Panc1 (cell line): ENCODE measurements around the gene AKT3. TPM values are rescaled to one million over a fixed set of nuclear protein-coding genes. Genes with fewer than 3 reads are reported as not detected.

Experiments used
- ATAC-seq: fragments of 200-7000 bp; cut with Tn5 transposase; 2 replicates; pipeline ENCODE4 v1.9.1; 2020; ENCODE audit warnings: mild to moderate bottlenecking, moderate library complexity
- BruUV-seq: library from RNA; stranded (reverse); fragments of 400-500 nt; replicated peaks from 2 replicates; lab custom pipeline; 2021; lab: Mats Ljungman, UMichigan
- CTCF ChIA-PET: fragments of 300-600 bp; sonication (Branson Sonifier 250); formaldehyde crosslinking; loops from one replicate; lab custom pipeline; 2022; ENCODE audit warnings: antibody characterized with exemption; lab: Charles Lee
- POLR2A ChIA-PET: fragments of 300-600 bp; sonication (Branson Sonifier 250); formaldehyde crosslinking; loops from one replicate; lab custom pipeline; 2022; ENCODE audit warnings: antibody characterized with exemption; lab: Charles Lee
- DNase-seq: peaks from one replicate; pipeline ENCODE4 v3.0.0-alpha.2; 2010; ENCODE audit warnings: low read depth, low spot score
- H3K27ac ChIP-seq: 2 replicates; pipeline ENCODE4 v1.5.1; 2011; ENCODE audit warnings: mild to moderate bottlenecking, low read length, inconsistent platforms
- H3K27me3 ChIP-seq: fragments of 200-500 bp; sonication (Bioruptor generic); 2 replicates; pipeline ENCODE4 v1.6.0; 2014; ENCODE audit warnings: low read length, inconsistent platforms; ENCODE audit not compliant: control insufficient read depth, insufficient read depth
- H3K36me3 ChIP-seq: fragments of 200-500 bp; sonication (Bioruptor generic); 2 replicates; pipeline ENCODE4 v1.5.1; 2014; ENCODE audit warnings: inconsistent platforms, mild to moderate bottlenecking, low read length, moderate library complexity; ENCODE audit not compliant: control insufficient read depth, insufficient read depth
- H3K4me1 ChIP-seq: 2 replicates; pipeline ENCODE4 v1.5.1; 2011; ENCODE audit warnings: inconsistent platforms, mild to moderate bottlenecking, low read length, moderate library complexity; ENCODE audit not compliant: control insufficient read depth, insufficient read depth
- H3K4me3 ChIP-seq, 2 experiments: 2 replicates each; pipeline ENCODE4 v1.5.1; 2011 to 2012; ENCODE audit warnings: low read depth in 2 of 2, low read length in 2 of 2, mild to moderate bottlenecking in 2 of 2, inconsistent platforms in 1 of 2, moderate library complexity in 1 of 2
- H3K9me3 ChIP-seq: fragments of 200-500 bp; sonication (Bioruptor generic); 2 replicates; pipeline ENCODE4 v1.5.1; 2014; ENCODE audit warnings: low read depth, mild to moderate bottlenecking, inconsistent platforms, low read length, moderate library complexity; ENCODE audit not compliant: control insufficient read depth, insufficient read depth
- CTCF ChIP-seq: fragments of 450-650 bp; IDR thresholded peaks from 2 replicates; pipeline ENCODE4 v1.5.1; 2017; ENCODE audit warnings: mild to moderate bottlenecking
- POLR2AphosphoS5 ChIP-seq: IDR thresholded peaks from 2 replicates; pipeline ENCODE4 v1.6.1; 2012; ENCODE audit warnings: mild to moderate bottlenecking, low read depth, low read length, moderate library complexity
- SIN3A ChIP-seq: IDR thresholded peaks from 2 replicates; pipeline ENCODE4 v1.6.1; 2012; ENCODE audit warnings: low read depth, mild to moderate bottlenecking, low read length, moderate library complexity, borderline replicate concordance; ENCODE audit not compliant: insufficient read depth
- TCF7L2 ChIP-seq: IDR thresholded peaks from 2 replicates; pipeline ENCODE4 v1.6.1; 2011; ENCODE audit warnings: mild to moderate bottlenecking, low read depth, low read length, inconsistent platforms
- in situ Hi-C: cut with HindIII; loops from 2 replicates; pipeline ENCODE4 v1.10.0; 2016; ENCODE audit warnings: low sequenced_read_pairs, low pct_unique_long_range_greater_than_20kb
- intact Hi-C: fragments of 100-400 bp; cut with micrococcal nuclease; formaldehyde crosslinking; loops from one replicate; pipeline ENCODE4 v1.10.0; 2022; ENCODE audit not compliant: unreplicated experiment
- total RNA-seq: library from RNA; stranded (reverse); gene quantifications from one replicate; pipeline ENCODE4 v1.2.1, GENCODE V29; 2021; ENCODE audit not compliant: unreplicated experiment
- TF ChIP-seq, protein P1 (sequence below), 2 experiments: IDR thresholded peaks; 2 replicates each; pipeline ENCODE4 v1.6.1; 2011 to 2012; ENCODE audit warnings: low read depth in 2 of 2, control low read depth in 1 of 2, low read length in 1 of 2, mild to moderate bottlenecking in 1 of 2, moderate library complexity in 1 of 2; ENCODE audit not compliant: insufficient read depth in 1 of 2

The AKT3 gene
- total RNA-seq, 1 experiment from 2014 or later, result 11.0 TPM

DNA sequence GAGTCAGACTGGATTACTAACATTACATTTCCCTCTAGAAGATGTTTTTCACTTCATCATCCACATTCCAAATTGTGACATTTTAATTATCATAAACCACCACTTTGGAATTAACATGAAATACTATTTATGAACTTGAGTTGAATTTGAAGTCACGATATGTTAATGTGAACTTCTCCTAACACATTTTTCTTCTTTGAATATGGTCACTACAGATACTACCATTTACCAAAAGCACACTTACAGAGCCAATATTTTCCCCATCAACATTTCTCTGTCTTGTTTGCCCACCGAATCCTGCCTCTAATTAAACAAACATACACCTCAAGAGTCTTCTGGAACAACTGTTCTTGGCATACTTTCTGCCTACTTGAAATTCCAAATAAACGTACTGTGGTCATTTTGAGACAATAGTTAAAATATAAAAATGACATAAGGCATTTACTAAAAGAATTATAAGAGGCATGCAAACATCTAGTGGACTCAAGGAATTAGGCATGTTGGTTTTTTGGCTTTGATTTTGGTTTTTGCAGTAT lies 177.4 kb downstream of the AKT3 start:
- Histone ChIP-seq H3K4me1 (no peaks in the 10 kb centered on the region), H3K27me3 (no peaks in the 10 kb centered on the region), H3K36me3 (no peaks in the 10 kb centered on the region), H3K27ac (no peak overlapping the region), H3K4me3 (no peak overlapping the region), H3K9me3 (no peaks in the 10 kb centered on the region)
- DNase-seq (no peak), ATAC-seq (no peak)
- ChIA-PET POLR2A (no interaction called here), CTCF (no interaction called here)
- intact Hi-C loops (no loop called here), in situ Hi-C loops (no loop called here)
- TF ChIP-seq, protein P1, sequence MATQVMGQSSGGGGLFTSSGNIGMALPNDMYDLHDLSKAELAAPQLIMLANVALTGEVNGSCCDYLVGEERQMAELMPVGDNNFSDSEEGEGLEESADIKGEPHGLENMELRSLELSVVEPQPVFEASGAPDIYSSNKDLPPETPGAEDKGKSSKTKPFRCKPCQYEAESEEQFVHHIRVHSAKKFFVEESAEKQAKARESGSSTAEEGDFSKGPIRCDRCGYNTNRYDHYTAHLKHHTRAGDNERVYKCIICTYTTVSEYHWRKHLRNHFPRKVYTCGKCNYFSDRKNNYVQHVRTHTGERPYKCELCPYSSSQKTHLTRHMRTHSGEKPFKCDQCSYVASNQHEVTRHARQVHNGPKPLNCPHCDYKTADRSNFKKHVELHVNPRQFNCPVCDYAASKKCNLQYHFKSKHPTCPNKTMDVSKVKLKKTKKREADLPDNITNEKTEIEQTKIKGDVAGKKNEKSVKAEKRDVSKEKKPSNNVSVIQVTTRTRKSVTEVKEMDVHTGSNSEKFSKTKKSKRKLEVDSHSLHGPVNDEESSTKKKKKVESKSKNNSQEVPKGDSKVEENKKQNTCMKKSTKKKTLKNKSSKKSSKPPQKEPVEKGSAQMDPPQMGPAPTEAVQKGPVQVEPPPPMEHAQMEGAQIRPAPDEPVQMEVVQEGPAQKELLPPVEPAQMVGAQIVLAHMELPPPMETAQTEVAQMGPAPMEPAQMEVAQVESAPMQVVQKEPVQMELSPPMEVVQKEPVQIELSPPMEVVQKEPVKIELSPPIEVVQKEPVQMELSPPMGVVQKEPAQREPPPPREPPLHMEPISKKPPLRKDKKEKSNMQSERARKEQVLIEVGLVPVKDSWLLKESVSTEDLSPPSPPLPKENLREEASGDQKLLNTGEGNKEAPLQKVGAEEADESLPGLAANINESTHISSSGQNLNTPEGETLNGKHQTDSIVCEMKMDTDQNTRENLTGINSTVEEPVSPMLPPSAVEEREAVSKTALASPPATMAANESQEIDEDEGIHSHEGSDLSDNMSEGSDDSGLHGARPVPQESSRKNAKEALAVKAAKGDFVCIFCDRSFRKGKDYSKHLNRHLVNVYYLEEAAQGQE (IDR thresholded peaks at IDR 0.05; ENCODE audit: insufficient read depth in 1 of 2, low read depth in 2 of 2, low read length in 1 of 2), result no peak
- TF ChIP-seq POLR2AphosphoS5 (no peak), SIN3A (no peak), TCF7L2 (no peak), CTCF (no peak)
- BruUV-seq, result no TSS peak

DNA sequence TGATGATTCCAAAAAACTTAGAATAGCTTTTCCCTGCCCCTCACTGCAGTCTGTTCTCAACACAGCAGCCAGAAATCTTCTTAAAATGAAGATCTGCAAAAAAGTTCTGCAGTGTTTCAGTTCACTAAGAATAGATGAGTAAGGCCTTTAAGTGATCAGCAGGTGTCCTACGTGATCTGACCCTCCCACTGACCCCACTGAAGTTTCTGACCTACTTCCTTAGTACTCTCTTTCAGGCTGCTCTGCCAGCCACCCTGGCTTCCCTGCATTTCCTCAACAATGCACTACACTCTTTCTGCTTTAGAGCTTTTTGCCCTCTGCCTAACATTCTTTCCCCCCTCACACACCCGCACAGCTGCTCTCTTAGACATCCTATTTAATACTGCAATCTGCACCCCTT lies 182.5 kb downstream of the AKT3 start:
- no TSS peak for BruUV-seq
- ChIA-PET CTCF (no interaction called here), POLR2A (no interaction called here)
- ATAC-seq (no peak), DNase-seq (no peak)
- H3K36me3 ChIP-seq, result no peaks in the 10 kb centered on the region
- intact Hi-C loops (no loop called here), in situ Hi-C loops (no loop called here)
- no peaks in the 10 kb centered on the region for H3K27me3 ChIP-seq
- no peaks in the 10 kb centered on the region for H3K4me1 ChIP-seq
- TF ChIP-seq TCF7L2, result no peak
- no peak for TF ChIP-seq SIN3A
- no peak overlapping the region for H3K27ac ChIP-seq
- no peaks in the 10 kb centered on the region for H3K9me3 ChIP-seq
- H3K4me3 ChIP-seq, result no peak overlapping the region

GRCh38 chr1:243667133-243667532 lies 182.9 kb downstream of the AKT3 start:
- H3K27ac ChIP-seq, result no peak overlapping the region
- POLR2A ChIA-PET, result no interaction called here
- no peak for ATAC-seq

More at GRCh38 chr1:243667133-243667532, 182.9 kb downstream of the AKT3 start:
- no TSS peak for BruUV-seq
- intact Hi-C loops, result no loop called here
- in situ Hi-C loops, result no loop called here
- no peak for DNase-seq
- no peaks in the 10 kb centered on the region for H3K36me3 ChIP-seq
- H3K9me3 ChIP-seq, result no peaks in the 10 kb centered on the region
- no peak overlapping the region for H3K4me3 ChIP-seq
- H3K4me1 ChIP-seq, result no peaks in the 10 kb centered on the region
- H3K27me3 ChIP-seq, result no peaks in the 10 kb centered on the region
- TF ChIP-seq, protein P1 (IDR thresholded peaks at IDR 0.05; ENCODE audit: insufficient read depth in 1 of 2, low read depth in 2 of 2, low read length in 1 of 2), result no peak
- TF ChIP-seq POLR2AphosphoS5 (no peak), CTCF (no peak), TCF7L2 (no peak), SIN3A (no peak)
- CTCF ChIA-PET, result no interaction called here
